GM21515 (cell line): Measurements from ENCODE around the gene SLC2A13.

ENCODE experiments used
- ATAC-seq: cut with Tn5 transposase; IDR thresholded peaks from one replicate; pipeline ENCODE4 v1.9.1; 2021; ENCODE audit not compliant: unreplicated experiment

Gene SLC2A13

DNA sequence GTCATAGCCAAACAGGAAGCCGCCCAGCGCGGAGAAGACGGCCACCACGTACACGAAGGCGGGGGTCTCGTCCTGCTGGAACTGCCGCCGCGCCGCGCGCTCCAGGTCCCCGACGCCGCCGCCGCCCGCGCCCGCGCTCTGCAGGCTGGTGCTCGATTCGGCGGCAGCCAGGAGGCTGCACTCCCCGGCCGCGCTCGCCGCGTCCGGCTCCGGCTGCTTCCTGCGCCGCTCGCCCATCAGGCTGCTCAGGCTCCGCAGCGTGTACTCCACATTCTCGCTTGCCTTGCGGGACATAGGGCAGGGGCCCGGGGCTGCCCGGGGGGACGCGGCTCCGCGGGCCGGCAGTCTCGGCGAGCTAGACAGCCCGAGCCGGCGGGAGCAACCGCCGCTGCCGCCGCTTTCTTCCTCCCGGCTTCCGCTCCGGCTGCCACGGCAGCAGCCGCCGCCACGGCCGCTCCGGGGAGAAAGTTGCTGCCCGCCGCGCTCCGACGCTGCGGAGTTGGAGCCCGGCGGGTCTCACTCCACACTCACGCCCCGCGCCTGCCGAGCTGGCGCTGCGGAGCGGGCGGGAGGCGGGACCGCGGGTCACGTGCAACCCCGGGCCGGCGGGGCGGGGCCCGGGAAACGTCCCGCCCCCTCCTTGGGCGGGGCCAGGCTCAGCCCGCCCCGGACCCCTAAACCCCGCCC, at the start of gene SLC2A13:
Gene SLC2A13 (minus strand): TSS at position 567 of the 687 bp plus-strand sequence. CDS start 273 bp downstream, at position 294.
- peak; percentile 76 for ATAC-seq

DNA sequence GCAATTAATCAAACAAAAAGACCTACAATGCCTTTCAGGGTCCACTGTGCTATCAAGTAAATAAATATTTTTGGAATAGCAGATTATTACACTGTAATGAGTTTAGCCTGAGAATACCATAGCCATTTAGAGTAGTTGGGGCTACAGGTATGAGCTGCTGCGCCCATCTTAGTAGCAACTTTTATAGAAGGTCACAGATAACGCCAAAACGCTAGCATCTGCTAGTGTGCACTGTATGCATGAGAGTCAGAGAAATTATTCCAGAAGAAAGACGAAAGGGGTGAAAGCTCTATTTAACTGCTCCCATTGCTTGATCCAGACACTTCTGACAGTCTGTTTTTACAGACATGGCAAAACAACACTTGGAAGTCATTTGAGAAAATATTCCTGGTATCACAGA, 48.5 kb upstream of the SLC2A13 start:
- no peak for ATAC-seq

GRCh38 chr12:40153432-40153831, 47.6 kb upstream of the SLC2A13 start:
- no peak for ATAC-seq

DNA sequence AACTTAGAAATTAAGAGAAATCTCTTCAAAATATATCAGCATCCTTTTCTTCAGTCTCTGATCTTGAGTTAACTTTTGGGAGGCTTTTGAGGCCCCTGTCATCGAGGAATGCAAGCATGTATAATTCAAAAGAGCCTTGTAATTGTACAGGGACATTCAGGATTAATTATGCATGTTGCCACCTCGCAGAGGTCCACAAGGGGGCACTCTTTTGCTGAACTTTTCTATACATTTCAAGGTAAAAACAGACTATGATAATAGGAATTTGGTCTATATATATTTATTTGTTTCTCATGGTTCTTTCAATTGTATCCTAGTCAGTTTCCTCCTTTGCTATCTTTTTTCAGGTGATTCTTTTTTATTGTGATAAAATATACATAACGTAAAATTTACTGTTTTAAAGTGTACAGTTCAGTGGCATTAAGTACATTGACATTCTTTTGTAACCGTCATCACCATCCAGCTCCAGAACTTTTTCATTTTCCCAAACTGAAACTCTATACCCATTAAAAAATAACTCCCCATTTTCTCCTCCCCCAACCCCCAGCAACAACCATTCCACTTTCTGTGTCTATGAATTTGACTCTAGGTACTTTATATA, 47.0 kb upstream of the SLC2A13 start:
- ATAC-seq, result no peak

GRCh38 chr12:40149673-40150260, 43.9 kb upstream of the SLC2A13 start:
- ATAC-seq, result no peak

DNA sequence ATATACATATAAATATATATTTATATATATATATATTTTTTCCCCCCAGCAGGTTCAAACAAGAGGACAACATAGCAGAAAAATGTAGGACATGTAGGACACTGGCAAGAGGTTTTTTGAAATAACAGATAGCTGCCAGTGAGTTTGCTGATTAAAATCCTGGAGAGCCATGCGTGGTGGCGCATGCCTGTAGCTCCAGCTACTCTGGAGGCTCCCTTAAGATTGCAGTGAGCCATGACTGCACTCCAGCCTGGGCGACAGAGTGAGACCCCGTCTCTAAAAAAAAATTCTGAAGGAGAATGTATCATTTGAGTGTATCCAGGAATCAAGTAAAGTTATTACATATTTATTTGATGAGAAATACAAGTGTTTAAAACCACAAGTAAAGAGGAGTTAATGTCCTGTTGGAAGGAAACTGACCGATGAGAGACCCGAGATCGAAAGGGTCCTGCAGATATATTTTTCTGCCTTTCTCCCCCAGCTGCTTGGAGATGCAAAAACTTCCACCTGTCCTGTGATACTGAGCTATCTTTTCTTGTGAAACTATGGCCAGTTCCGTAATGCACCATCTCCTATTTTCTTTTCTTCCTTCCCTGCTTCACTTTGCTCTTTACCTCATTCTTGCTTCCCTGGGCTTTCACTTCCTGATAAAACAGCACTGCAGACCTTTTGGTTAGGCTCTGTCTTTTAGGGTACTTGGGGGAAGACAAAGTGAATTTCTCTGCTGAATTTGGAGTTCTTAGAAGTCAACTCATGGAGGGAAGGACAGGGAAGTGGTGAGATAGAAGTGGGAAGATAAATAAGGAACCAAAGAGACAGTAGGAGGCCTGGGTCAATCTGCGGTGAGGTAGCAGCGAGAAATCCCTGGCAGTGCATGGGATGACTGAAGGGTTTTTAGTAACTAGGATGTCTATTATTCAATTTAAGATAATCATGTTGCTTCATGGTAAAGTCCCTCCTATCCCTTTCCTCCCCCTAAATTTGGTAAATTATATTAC, 41.2 kb upstream of the SLC2A13 start:
- no peak for ATAC-seq

DNA sequence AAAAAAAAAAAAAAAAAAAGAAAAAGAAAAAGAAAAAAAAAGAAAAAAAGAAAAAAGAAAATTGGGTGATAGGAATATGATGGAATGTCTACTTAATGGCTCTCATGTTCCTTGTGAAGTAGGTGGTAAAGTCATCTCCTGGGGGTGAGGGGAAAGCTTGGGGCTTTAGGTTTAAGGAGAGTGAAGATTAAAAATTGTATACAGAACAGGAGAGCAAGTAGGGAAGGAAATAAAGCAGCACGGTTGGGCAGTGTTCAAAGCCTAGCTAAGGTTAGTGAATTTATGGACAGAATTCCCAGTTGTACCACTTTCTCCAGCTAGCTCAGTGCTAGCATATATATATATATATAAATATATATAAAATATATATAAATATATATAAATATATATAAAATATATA, 40.0 kb upstream of the SLC2A13 start:
- ATAC-seq, result no peak

GRCh38 chr12:40144023-40144422, 38.1 kb upstream of the SLC2A13 start:
- ATAC-seq, result no peak

DNA sequence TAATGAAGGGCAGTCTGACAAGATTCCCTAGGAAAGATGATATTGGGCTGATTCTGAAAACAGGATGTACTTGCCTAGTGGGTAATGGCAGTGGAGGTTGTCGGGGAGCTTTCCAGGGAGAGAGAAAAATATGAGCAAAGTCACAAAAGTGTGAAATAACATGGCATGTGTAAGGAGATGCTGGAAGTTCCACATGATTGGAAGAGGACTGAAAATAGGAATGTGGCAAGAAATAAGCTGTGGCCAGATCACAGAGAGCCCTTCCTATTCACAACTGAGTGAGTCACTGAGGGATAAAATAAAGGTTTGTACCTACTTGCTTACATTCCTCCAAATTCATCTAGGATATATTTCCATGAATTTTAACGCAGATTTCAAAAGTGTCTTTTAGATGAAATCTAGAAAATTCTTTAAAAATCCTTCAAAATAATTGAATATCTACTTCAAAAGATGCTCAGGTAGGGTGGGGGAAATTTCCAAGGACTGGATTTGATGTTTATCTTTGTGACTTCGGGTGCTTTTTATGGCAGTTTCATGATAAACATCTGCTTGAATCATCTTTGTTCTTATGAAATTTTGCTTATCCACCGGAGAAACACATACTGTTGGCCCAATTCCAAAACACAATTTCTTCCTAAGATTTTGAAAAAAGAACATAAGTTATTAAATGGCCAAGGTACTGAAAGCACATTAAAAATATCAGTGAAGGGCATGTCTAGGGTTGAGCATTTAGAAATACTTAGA, 36.3 kb upstream of the SLC2A13 start:
- no peak for ATAC-seq

GRCh38 chr12:40138526-40138925, 32.6 kb upstream of the SLC2A13 start:
- ATAC-seq, result no peak

DNA sequence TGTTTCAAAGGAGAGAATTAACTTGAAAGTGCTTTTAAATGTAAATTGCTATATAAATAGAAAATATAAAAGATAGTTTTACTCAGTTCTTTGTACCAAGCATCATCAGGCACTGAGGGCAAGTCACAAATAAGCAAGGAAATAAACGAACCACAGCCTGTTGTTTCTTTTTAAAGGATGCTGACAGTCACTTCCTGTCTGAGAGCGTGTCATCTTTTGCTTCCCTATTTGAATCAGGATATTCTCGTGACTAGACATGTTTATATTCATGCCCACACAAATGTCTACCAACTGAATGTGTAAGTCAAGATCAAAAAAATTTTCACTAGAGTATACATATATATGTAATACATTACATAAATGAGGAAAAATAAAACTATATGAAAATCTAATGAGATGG, 31.4 kb upstream of the SLC2A13 start:
- peak; percentile 91 for ATAC-seq

GRCh38 chr12:40127408-40127807, 21.5 kb upstream of the SLC2A13 start:
- ATAC-seq, result no peak

- ATAC-seq, result no peak
Observed at GRCh38 chr12:40123496-40123895, 17.6 kb upstream of the SLC2A13 start.

- no peak for ATAC-seq
Observed at GRCh38 chr12:40122842-40123241, 17.0 kb upstream of the SLC2A13 start.

- peak; percentile 82 for ATAC-seq
Observed at GRCh38 chr12:40117818-40118217, 11.9 kb upstream of the SLC2A13 start.

DNA sequence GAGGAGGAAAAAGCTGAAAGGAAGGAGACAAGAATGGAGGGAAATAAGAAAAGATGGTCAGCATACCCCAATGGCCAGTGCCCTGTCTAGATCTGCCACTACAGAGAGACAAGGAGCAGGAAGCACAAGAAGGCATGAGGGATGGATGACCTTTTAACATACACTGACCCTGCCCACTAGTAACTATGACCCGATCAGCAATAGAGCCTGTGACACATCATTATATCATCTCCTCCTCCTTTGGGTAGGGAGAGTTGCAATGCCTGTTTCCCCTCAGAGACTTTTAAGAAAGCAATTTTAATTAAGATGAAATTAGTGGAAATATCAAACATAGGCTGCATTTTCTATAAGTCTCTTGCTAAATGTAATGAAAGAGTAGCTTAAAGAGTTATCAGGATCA, 4.7 kb upstream of the SLC2A13 start:
- no peak for ATAC-seq

GRCh38 chr12:40107803-40108620, 2.1 kb upstream of the SLC2A13 start:
- ATAC-seq, result no peak

DNA sequence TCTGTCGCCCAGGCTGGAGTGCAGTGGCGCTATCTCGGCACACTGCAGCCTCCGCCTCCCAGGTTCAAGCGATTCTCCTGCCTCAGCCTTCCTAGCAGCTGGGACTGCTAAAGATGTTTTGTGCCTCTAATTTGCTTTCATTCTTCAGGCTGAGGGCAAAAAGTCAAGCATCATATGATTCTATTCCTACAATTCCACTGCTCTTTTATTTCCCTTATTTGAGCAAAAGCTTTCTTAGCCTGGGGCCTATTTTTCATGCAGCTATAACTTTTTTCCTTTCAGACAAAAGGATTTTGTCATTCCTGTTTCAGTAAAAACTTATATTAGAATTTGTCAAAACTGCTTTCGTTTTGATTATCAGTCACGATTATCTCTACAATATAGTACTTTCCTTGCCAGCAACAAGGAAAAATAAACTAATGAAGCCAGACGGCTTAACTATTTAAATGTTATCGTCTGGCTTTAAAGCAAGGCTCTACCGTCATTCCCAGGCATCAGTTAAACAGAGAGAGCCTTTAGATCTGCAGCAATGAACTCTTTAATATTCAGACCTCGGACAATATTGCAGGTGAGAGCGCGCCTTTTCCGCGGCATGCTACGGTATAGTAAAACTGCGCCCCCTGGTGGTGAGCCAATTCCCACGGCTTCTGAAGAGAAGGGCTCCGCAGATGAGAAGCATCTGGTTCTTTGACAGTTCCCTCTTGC, 1.4 kb upstream of the SLC2A13 start:
- ATAC-seq, result peak; percentile 49

GRCh38 chr12:40106655-40107054, 774 bp upstream of the SLC2A13 start:
- no peak for ATAC-seq
